KOPT-K1 (cell line): ENCODE data around the gene OR2V2.
"Not testable (repeated sequence)": the region's sequence is repeated elsewhere in the genome, so short reads cannot be mapped to it uniquely, and the experiment has no call there.

Source experiments
- H3K27ac ChIP-seq: fragments of 200-600 bp; sonication (generic); 2 replicates; pipeline ENCODE4 v1.5.1; 2016; ENCODE audit warnings: antibody characterized with exemption, mild to moderate bottlenecking, low read depth, low read length; ENCODE audit not compliant: poor library complexity, severe bottlenecking
- H3K36me3 ChIP-seq: fragments of 200-600 bp; sonication (generic); 2 replicates; pipeline ENCODE4 v1.5.1; 2017; ENCODE audit warnings: antibody characterized with exemption, mild to moderate bottlenecking, low read length, moderate library complexity; ENCODE audit not compliant: insufficient read depth
- H3K9me3 ChIP-seq: fragments of 200-600 bp; sonication (generic); 2 replicates; pipeline ENCODE4 v1.5.1; 2017; ENCODE audit warnings: antibody characterized with exemption, low read length, mild to moderate bottlenecking; ENCODE audit not compliant: insufficient read depth, poor library complexity, severe bottlenecking

OR2V2 gene

GRCh38 chr5:181146927-181147636, at the start of gene OR2V2:
TSS of gene OR2V2 (plus strand) at chr5:181147586. CDS start at chr5:181154943, 7,357 bp downstream.
- H3K9me3 ChIP-seq, result peaks cover 25% of the 10 kb centered on the region
- not testable (repeated sequence) for H3K36me3 ChIP-seq, H3K27ac ChIP-seq

GRCh38 chr5:181097759-181098491, 49.5 kb upstream of the OR2V2 start:
- H3K9me3 ChIP-seq, H3K36me3 ChIP-seq, H3K27ac ChIP-seq: not testable (repeated sequence)

- H3K36me3 ChIP-seq, result no peaks in the 10 kb centered on the region
- H3K9me3 ChIP-seq, result no peaks in the 10 kb centered on the region
- H3K27ac ChIP-seq, result no peak overlapping the region
These were observed 48.4 kb upstream of the OR2V2 start for GRCh38 chr5:181098762-181099601.

- Histone ChIP-seq H3K36me3 (no peaks in the 10 kb centered on the region), H3K27ac (no peak overlapping the region), H3K9me3 (no peaks in the 10 kb centered on the region)
These were observed 47.7 kb upstream of the OR2V2 start for GRCh38 chr5:181099602-181100086.

- no peaks in the 10 kb centered on the region for H3K9me3 ChIP-seq
- no peaks in the 10 kb centered on the region for H3K36me3 ChIP-seq
- no peak overlapping the region for H3K27ac ChIP-seq
These were observed 47.1 kb upstream of the OR2V2 start for GRCh38 chr5:181100121-181100875.

GRCh38 chr5:181101030-181101641, 46.2 kb upstream of the OR2V2 start:
- not testable (repeated sequence) for H3K27ac ChIP-seq, H3K9me3 ChIP-seq, H3K36me3 ChIP-seq

GRCh38 chr5:181101930-181102674, 45.3 kb upstream of the OR2V2 start:
- H3K36me3 ChIP-seq, H3K27ac ChIP-seq, H3K9me3 ChIP-seq: not testable (repeated sequence)

- H3K27ac ChIP-seq, H3K36me3 ChIP-seq, H3K9me3 ChIP-seq: not testable (repeated sequence)
These were observed 43.2 kb upstream of the OR2V2 start for GRCh38 chr5:181104259-181104568.

GRCh38 chr5:181104606-181105390, 42.6 kb upstream of the OR2V2 start:
- H3K27ac ChIP-seq, H3K9me3 ChIP-seq: not testable (repeated sequence)

GRCh38 chr5:181105391-181106025, 41.9 kb upstream of the OR2V2 start:
- Histone ChIP-seq H3K9me3 (no peaks in the 10 kb centered on the region), H3K27ac (no peak overlapping the region), H3K36me3 (no peaks in the 10 kb centered on the region)

More at GRCh38 chr5:181104606-181105390, 42.6 kb upstream of the OR2V2 start:
- not testable (repeated sequence) for H3K36me3 ChIP-seq

- no peaks in the 10 kb centered on the region for H3K36me3 ChIP-seq
- H3K27ac ChIP-seq, result no peak overlapping the region
- H3K9me3 ChIP-seq, result no peaks in the 10 kb centered on the region
These were observed 39.7 kb upstream of the OR2V2 start for GRCh38 chr5:181107699-181108098.

- H3K36me3 ChIP-seq, result no peaks in the 10 kb centered on the region
- no peak overlapping the region for H3K27ac ChIP-seq
- H3K9me3 ChIP-seq, result no peaks in the 10 kb centered on the region
These were observed 38.7 kb upstream of the OR2V2 start for GRCh38 chr5:181108578-181109165.
